ENCODE measurements around the gene EVA1C.
"Not testable (repeated sequence)": the region's sequence is repeated elsewhere in the genome, so short reads cannot be mapped to it uniquely, and the experiment has no call there.

The EVA1C gene

DNA sequence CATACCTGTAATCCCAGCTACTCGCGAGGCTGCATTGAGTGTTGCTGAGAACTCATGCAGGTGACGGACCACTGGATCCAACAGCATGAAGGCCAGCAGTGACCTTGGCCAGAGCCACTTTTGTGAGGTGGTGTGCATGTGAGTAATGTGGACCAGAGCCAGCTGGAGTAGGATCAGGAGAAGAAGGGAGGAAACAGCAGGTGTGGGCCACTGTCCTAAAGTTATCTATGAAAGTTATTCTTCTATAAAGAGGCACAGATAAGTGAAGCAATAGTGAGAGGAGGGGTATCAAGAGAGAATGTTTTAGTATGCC, 125.0 kb downstream of the EVA1C start:
- DNase-seq: no peak

DNA sequence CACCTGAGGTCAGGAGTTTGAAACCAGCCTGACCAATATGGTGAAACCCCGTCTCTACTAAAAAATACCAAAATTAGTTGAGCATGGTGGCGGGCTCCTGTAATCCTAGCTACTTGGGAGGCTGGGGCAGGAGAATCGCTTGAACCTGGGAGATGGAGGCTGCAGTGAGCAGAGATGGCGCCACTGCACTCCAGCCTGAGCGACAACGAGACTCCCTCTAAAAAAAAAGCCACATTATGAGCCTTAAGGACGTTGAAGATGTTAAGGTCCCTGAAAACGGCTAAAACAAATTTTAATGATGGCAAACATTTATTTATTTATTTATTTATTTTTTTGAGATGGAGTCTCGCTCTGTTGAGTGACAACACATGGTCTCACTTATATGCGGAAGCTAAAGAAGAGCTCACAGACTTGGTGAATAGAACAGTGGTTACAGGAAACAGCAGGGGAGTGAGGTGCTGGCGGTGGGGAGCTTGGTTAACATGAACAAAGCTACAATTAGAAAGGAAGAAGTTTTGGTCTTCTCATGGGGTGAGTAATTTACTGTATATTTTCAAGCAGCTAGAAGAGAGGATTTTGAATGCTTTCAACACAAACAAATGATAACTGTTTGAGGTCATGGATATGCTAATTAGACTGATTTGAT, 125.8 kb downstream of the EVA1C start:
- DNase-seq: no peak

DNA sequence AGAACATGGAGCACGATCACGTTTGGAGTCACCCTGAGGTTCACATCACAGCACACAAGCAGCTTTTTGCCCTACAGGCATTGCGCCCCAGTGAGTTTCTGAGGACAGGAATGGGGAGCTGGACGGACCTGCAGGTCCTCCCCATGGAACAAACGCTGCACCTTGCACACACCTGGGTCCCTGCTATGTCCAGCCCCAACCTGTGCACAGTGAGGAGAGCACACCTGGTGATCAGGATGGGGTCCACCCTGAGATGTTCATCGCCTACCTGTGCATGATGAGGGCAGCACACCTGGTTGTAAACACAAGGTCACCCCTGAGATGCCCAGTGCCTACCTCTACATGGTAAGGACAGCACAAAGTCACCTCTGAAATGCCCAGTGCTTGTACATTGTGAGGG, 126.9 kb downstream of the EVA1C start:
- DNase-seq: no peak

DNA sequence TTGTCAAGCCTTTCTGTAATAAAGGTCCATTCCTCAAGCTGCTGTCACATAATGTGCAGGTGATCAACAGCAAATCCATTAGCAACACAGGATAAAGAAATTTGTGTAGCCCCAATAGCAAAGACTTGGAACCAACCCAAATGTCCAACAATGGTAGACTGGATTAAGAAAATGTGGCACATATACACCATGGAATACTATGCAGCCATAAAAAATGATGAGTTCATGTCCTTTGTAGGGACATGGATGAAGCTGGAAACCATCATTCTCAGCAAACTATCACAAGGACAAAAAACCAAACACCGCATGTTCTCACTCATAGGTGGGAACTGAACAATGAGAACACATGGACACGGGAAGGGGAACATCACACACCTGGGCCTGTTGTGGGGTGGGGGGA, 130.6 kb downstream of the EVA1C start:
- DNase-seq: not testable (repeated sequence)

DNA sequence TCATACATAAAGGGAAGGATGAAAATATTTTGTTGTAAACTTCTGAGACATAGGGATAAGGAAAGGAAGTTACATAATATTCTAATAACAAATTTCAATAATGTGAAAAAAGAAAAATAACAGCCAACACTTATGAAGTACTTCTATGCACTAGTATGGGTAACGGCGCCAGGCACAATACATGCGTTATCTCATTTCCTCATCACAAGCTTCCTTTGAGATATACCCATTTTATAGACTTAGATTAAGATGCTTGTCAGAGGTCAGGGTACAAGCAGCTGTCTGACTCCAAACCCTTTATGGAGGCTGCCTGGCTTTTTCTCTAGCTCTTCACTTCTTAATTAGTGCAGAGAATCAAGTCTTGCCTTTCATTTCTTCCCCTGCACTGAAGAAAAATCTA, 131.5 kb downstream of the EVA1C start:
- no peak for DNase-seq

DNA sequence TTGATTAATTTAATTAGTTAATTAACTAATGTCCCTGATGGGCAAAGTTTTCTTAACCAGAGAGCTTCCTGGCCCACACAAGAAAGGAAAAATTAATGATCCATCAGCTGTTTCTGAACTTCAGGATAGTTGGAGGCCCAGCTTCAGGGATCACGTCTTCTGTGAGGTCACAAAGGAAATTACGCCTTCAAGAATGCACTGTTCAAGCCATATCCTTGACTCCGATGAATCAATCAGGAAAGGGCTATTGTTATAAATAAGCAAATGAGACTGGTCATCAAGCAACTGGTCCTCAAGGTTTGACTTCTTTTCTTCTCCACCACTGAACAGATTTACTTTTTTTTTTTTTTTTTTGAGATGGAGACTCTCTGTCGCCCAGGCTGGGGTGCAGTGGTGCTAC, 132.2 kb downstream of the EVA1C start:
- no peak for DNase-seq

DNA sequence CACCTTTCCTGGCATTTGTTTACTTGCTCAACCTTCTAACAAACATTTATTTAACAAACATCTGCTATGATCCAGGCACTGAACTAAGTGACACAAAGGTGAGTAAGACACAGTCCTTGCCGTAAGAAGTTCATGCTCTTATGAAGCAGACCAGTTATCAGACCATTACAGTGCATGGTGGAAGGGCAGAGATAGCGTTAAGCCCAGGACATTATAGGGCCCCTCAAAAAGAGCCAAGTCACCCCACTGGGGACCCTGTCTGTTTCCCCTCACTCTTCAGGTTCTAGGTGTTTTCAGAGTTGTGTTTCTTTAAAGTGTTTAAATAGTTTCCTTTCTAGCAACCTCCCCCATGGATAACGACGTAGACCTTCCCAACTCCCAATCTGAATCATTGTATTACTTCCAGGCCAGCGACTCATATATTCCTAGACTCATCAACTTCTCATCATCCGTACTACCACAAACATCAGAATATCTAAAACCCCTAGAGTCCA, 133.5 kb downstream of the EVA1C start:
- DNase-seq: peak; percentile 48

DNA sequence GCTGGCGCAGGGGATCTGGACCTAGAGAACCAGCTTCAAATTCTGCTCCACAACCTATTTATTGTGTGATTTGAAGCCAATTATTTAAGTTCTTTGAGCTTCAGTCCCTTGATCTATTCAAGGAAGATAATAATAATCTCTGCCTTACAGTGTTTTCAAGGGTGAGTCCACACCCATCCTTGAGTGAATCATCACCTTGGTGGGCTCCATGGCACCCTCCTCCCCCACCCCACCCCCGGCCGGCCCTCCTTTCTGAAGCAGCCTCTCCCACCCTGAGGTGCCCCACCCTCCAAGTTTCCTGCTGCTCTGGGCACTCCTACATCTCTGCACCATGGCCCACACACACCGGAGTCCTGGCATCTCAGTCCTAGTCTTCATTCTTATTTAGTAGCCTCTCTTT, 134.5 kb downstream of the EVA1C start:
- no peak for DNase-seq

DNA sequence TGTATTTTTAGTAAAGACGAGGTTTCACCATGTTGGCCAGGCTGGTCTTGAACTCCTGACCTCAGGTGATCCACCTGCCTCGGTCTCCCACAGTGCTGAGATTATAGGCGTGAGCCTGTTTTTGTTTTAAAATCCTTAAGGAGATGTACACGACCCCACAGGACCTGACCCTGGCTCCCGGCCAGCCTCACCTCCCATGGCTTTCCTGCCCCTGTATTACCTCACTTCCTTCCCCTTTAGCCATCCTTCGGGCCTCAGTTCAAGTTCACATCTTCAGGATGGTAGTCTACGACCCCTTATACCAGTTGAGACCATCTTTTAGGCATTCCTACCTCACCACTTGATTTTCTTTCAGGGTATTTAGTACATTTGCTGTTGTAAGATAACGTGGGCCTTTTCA, 136.5 kb downstream of the EVA1C start:
- DNase-seq: no peak

DNA sequence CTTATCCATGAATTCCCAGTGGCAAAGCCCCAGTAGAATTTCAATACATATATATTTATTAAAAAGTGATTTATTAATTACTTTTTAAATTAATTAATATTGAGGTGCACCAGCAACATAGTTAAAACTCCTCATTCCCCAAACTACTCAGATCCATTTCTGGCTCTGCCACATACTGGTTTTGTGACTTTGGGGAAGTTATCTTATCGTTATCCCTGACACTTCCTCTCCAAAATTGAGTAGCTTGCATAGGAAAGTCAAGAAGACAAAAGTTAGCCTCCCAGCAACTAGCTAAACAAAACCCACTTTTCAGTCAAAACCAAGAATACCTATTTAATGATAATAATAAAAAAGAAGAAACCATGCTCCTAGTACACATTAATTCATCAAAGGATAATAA, 136.9 kb downstream of the EVA1C start:
- DNase-seq: no peak

DNA sequence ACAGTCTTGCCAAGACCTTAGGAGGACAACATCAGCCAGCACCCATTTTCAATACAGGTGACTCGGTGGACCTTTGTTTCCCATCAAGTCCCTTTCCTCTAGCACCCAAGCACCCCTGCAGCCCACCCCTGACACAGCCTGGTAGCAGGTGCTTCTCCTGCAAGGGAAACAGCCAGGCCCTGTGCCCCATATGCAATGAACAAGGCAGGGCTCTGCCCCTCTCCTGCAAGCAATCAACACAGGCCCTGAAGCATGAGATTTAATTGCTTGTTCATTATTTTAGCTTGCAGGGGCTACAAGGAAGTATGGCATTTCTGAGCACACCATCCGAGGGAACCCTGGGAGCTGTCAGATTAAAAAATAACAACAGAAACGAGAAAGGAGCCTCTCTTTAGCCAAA, 137.4 kb downstream of the EVA1C start:
- no peak for DNase-seq

DNA sequence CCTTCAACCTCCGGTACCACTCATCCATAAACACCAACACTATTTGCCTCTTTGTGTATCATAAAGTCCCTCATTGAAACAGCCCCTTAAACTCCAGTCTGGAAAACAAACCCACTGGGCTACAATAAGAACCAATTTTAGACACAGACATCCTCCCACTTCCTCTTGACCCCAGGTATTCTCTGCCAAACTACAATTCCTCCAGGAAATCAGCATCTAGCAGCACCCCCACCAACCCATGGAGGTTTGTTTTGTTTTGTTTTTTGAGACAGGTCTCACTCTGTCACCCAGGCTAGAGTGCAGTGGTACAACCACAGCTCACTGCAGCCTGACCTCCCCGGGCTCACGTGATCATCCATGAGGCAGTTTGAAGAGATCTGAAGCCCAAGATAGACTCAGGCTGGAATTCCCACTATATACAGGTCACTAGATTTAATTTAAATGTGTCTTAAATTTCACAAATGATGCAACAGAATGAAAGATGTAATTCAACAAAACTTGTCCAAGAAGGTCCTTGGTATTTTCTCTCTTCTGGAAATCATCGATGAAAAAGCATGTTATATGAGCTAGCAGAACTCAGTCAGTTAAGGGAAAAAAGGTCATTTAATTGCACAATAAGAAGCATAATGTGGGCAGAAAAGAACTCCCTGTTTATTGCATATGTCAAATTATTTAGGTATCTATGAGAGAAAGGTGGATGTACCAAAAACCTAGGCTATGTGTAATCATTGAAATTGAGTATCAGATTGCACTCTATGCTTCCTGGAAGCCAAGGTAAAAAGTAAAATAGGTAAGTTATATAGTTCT, 142.5 kb downstream of the EVA1C start:
- DNase-seq: peak; percentile 24

DNA sequence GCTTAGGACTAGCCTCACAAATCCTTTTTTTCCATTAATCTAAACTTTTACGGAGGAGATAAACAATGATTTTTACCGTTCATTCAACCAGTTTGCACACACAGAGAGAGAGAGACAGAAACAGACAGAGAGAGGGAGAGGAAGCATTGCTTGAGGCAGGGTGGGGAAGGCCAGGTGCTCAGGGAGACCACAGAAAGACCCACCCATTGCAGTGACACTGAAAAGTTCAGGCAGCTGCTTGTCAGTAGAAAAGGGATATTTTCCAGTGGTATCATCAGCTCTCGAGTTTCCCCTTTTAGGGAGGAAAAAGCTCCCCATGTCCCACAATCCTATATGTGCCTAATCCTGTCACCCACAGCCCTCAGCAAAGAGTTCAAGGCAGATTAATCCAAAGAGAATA, 145.6 kb downstream of the EVA1C start:
- DNase-seq: no peak

DNA sequence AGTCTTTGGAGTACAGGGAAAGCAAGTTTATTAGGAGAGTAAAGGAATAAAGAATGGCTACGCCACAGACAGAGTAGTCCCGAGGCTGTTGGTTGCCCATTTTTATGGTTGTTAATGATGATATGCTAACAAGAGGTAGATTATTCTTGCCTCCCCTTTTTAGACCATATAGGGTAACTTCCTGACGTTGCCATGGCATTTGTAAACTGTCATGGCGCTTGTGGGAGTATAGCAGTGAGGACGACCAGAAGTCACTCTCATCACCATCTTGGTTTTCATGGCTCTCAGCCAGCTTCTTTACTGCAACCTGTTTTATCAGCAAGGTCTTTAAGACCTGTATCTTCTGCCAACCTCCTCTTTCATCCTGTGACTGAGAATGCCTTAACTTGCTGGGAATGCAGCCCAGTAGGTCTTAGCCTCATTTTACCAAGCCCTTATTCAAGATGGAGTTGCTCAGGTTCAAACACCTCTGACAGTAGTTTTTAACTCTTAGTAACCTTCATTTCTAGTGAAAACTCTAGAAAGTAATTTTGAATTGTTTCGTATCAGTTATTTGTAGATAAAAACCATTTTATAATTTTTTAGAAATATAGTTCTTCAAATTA, 146.6 kb downstream of the EVA1C start:
- no peak for DNase-seq

DNA sequence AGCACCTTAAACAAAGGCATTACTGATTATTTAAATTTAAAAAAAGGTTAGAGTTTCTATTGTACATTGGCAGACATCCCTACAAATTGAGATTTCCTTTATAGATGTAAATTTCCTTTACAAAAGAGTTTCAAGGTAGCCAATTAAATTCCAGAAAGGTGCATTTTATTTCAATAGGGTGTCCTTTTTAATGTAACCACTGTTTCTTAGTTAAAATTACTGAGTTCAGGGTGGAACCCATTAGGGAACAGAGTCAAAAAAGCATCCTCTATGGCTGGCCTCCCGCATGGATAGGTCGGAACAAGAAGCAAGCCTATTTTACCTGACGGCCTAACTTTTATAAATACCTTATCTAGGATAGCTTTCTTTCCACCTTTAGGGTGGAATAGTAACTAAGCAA, 148.4 kb downstream of the EVA1C start:
- DNase-seq: no peak

DNA sequence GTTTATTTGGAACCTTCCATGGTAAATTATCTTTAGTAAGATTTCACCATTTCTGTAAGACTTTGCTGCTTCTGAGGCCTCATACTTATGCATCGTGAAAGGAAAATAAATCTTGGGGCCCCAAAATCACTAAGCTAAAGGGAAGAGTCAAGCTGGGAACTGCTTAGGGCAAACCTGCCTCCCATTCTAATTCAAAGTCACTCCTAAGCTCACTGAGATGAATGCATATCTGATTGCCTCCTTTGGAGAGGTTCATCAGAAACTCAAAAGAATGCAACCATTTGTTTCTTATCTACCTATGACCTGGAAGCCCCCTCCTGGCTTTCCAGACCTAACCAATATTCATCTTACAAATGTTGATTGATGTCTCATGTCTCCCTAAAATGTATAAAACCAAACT, 149.0 kb downstream of the EVA1C start:
- DNase-seq: not testable (repeated sequence)

DNA sequence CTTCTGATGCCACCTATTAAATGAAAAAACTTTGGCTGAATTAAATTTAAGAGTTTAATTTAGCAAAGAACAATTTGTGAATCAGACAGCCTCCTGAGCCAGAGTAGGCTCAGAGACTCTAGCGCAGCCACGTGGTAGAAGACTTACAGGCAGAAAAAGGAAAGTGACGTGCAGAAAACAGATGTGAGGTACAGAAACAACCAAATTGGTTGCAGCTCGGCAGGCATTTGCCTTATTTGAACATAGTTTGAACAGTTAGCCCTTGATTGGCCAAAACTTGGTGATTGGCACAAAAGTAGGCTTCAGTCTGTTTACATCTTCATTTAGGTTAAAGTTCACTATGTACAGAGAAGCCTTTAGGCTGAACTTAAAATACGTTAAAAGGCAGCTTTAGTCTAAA, 149.9 kb downstream of the EVA1C start:
- DNase-seq: peak; percentile 75

DNA sequence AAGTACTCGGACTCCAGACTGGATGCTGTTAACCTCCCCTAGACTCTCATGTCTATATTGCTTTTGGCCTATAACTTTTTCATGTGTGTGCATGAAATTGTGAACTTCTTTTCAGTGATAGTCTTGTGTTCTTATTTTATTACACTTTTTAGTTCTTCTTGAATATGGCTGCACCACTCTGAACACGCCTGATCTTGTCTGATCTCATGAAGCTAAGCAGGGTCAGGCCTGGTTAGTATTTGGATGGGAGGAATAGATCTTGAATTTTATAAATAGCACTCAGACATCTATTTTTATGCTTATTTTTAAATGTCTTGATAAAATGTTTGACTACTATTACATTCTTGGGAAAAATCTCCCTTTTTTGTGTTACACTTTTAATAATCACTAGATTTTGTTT, 150.4 kb downstream of the EVA1C start:
- DNase-seq: no peak
